CD4-positive, alpha-beta T cell (primary cell): ENCODE results near the gene OTULINL. TPM values are rescaled to one million over a fixed set of nuclear protein-coding genes. Genes with fewer than 3 reads are reported as not detected.

Experiments
- ATAC-seq: fragments of 200-7000 bp; cut with Tn5 transposase; one replicate; pipeline ENCODE4 v1.10.0; 2022; ENCODE audit warnings: mild to moderate bottlenecking; ENCODE audit not compliant: poor library complexity
- CTCF ChIA-PET: fragments of 350-600 bp; sonication (Branson Sonifier 250); formaldehyde crosslinking; loops from one replicate; lab custom pipeline; 2021; ENCODE audit warnings: antibody characterized with exemption, inconsistent platforms; lab: Charles Lee
- POLR2A ChIA-PET: fragments of 350-600 bp; sonication (Branson Sonifier 250); formaldehyde crosslinking; loops from one replicate; lab custom pipeline; 2021; ENCODE audit warnings: antibody characterized with exemption, inconsistent platforms; lab: Charles Lee
- DNase-seq, 14 experiments: peaks; one replicate each; pipeline ENCODE4 v3.0.0-alpha.2; 2013 to 2020; ENCODE audit warnings: mixed read lengths in 2 of 14
- H3K27ac ChIP-seq, 2 donors: one replicate each; pipeline versions ENCODE4 v1.5.1 to v1.7.0; 2013; ENCODE audit warnings: low read length in 2 of 2, low read depth in 1 of 2, mild to moderate bottlenecking in 1 of 2
- H3K27me3 ChIP-seq, 2 experiments: 1 replicate in 1 of 2; 2 replicates in 1 of 2; pipeline versions ENCODE4 v1.6.1 to v1.7.0; 2013; ENCODE audit warnings: low read length in 2 of 2, control low read depth in 1 of 2, mild to moderate bottlenecking in 1 of 2, moderate library complexity in 1 of 2; ENCODE audit not compliant: insufficient read depth in 2 of 2, control insufficient read depth in 1 of 2
- H3K36me3 ChIP-seq: one replicate; pipeline ENCODE4 v1.6.1; 2013; ENCODE audit warnings: low read length, control low read depth; ENCODE audit not compliant: insufficient read depth
- H3K4me1 ChIP-seq: one replicate; pipeline ENCODE4 v1.6.1; 2013; ENCODE audit warnings: low read length, control low read depth; ENCODE audit not compliant: insufficient read depth
- H3K4me3 ChIP-seq: one replicate; pipeline ENCODE4 v1.5.1; 2013; ENCODE audit warnings: mild to moderate bottlenecking, low read length, moderate library complexity
- H3K9me3 ChIP-seq, 2 experiments: 1 replicate in 1 of 2; 2 replicates in 1 of 2; pipeline versions ENCODE4 v1.6.1 to v1.7.0; 2013; ENCODE audit warnings: low read length in 2 of 2, mild to moderate bottlenecking in 2 of 2, control low read depth in 1 of 2, moderate library complexity in 1 of 2; ENCODE audit not compliant: control insufficient read depth in 1 of 2, insufficient read depth in 1 of 2
- H3K27ac Mint-ChIP-seq: one replicate; pipeline ENCODE4 v1.8.0; 2020; ENCODE audit warnings: mixed read lengths
- H3K27me3 Mint-ChIP-seq: one replicate; pipeline ENCODE4 v1.8.0; 2021; ENCODE audit warnings: mixed read lengths
- H3K36me3 Mint-ChIP-seq: one replicate; pipeline ENCODE4 v1.8.0; 2021; ENCODE audit warnings: low read depth, mixed read lengths
- H3K4me1 Mint-ChIP-seq: one replicate; pipeline ENCODE4 v1.8.0; 2021; ENCODE audit warnings: low read depth, mixed read lengths
- H3K4me3 Mint-ChIP-seq: one replicate; pipeline ENCODE4 v1.8.0; 2020; ENCODE audit warnings: mild to moderate bottlenecking, mixed read lengths
- H3K9me3 Mint-ChIP-seq: one replicate; pipeline ENCODE4 v1.8.0; 2020; ENCODE audit warnings: mixed read lengths
- CTCF ChIP-seq: fragments of 200-600 bp; IDR thresholded peaks from one replicate; pipeline ENCODE4 v1.8.0; 2022; ENCODE audit warnings: antibody characterized with exemption, mild to moderate bottlenecking
- intact Hi-C, 2 experiments: fragments of 100-400 bp; cut with DNase I in 1 of 2; cut with micrococcal nuclease in 1 of 2; formaldehyde crosslinking; loops; one replicate each; pipeline versions ENCODE4 v1.15.1 to v1.9.0; 2023 to 2025; cut with DNase I, micrococcal nuclease
- total RNA-seq, 174 experiments: library from RNA in 2 of 174; stranded (reverse) in 2 of 174; gene quantifications; one replicate each; pipeline ENCODE4 v1.2.3 and lab custom pipeline; 2021 to 2026

Gene OTULINL
- total RNA-seq, 2 experiments from 2014 or later = 55.6 to 60.9 TPM

- Mint-ChIP-seq H3K27me3 (no peaks in the 10 kb centered on the region), H3K36me3 (peaks cover 84% of the 10 kb centered on the region), H3K27ac (no peak overlapping the region), H3K4me1 (no peaks in the 10 kb centered on the region), H3K4me3 (no peak overlapping the region), H3K9me3 (no peaks in the 10 kb centered on the region)
- H3K4me1 ChIP-seq = no peaks in the 10 kb centered on the region
- no peak for TF ChIP-seq CTCF
- H3K36me3 ChIP-seq = peaks cover 32% of the 10 kb centered on the region
- CTCF ChIA-PET = no interaction called here
- intact Hi-C loops = no loop called here
- POLR2A ChIA-PET = no interaction called here
- H3K4me3 ChIP-seq = no peak overlapping the region
- H3K27me3 ChIP-seq = no peaks in the 10 kb centered on the region
- H3K9me3 ChIP-seq = no peaks in the 10 kb centered on the region
- ATAC-seq (no peak), DNase-seq (no peak)
- H3K27ac ChIP-seq = no peak overlapping the region
Observed at GRCh38 chr5:14615365-14615764, 33.8 kb downstream of the OTULINL start.

GRCh38 chr5:14617441-14617840 lies 35.8 kb downstream of the OTULINL start:
- Mint-ChIP-seq H3K9me3 (peaks cover 7% of the 10 kb centered on the region), H3K4me3 (no peak overlapping the region), H3K4me1 (no peaks in the 10 kb centered on the region), H3K27ac (no peak overlapping the region), H3K27me3 (no peaks in the 10 kb centered on the region), H3K36me3 (peaks cover 68% of the 10 kb centered on the region)
- intact Hi-C loops = no loop called here
- Histone ChIP-seq H3K4me3 (no peak overlapping the region), H3K4me1 (no peaks in the 10 kb centered on the region), H3K9me3 (peaks cover 6 to 7% of the 10 kb centered on the region in 2 experiments), H3K27ac (no peak overlapping the region), H3K36me3 (peaks cover 20% of the 10 kb centered on the region), H3K27me3 (no peaks in the 10 kb centered on the region)
- CTCF ChIA-PET = no interaction called here
- POLR2A ChIA-PET = no interaction called here
- no peak for TF ChIP-seq CTCF
- no peak for ATAC-seq
- no peak for DNase-seq

GRCh38 chr5:14627270-14627669 lies 45.7 kb downstream of the OTULINL start:
- Mint-ChIP-seq H3K36me3 (no peaks in the 10 kb centered on the region), H3K4me1 (no peaks in the 10 kb centered on the region), H3K9me3 (peaks cover 6% of the 10 kb centered on the region), H3K4me3 (no peak overlapping the region), H3K27ac (no peak overlapping the region), H3K27me3 (no peaks in the 10 kb centered on the region)
- no peaks in the 10 kb centered on the region for H3K27me3 ChIP-seq
- no peak for ATAC-seq
- intact Hi-C loops = no loop called here
- no peak overlapping the region for H3K27ac ChIP-seq
- H3K4me1 ChIP-seq = no peaks in the 10 kb centered on the region
- ChIA-PET CTCF (no interaction called here), POLR2A (no interaction called here)
- no peak for DNase-seq
- no peaks in the 10 kb centered on the region for H3K9me3 ChIP-seq
- no peak for TF ChIP-seq CTCF
- no peak overlapping the region for H3K4me3 ChIP-seq
- no peaks in the 10 kb centered on the region for H3K36me3 ChIP-seq
